HG03025 (cell line): Measurements from ENCODE around the gene ZNF484.

Source experiments
- ATAC-seq: cut with Tn5 transposase; IDR thresholded peaks from one replicate; pipeline ENCODE4 v1.9.1; 2021; ENCODE audit warnings: mild to moderate bottlenecking, moderate library complexity; ENCODE audit not compliant: unreplicated experiment, low FRiP score

Gene ZNF484

DNA sequence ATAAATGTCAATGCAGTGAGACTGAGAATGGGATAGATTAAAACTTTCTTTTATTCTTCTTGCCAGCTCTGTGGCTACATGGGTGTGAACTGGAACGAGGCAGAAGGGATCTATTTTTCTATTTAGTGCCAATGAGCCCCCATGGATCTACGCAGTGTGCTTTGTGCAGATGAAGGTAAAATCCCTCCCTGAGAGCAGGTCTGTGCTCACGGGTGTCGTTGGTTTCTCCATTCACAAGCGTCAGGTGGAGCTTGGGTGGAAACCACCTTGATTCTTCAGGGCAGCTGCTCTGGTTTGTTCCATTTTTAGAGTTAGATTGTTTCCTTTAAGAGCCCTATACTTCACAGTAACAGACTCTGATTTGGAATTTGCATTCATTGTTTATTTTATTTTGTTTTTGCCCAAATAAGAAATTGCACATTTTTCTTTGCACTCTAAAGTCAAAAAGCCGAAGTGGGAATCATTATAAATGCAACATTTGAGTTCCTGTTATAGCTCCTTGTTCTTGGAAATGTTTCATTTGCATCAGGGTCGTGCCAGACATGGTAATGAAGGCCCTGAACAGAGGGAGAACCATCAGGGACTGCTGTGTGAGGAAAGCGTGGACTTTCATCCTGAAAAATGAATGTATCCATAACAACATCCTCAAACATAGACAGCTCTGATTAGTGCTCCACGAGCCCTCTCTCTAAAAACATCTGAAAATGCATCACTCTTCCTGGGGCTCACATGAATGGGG is 82.1 kb downstream of the ZNF484 start:
- ATAC-seq = no peak
